HepG2 (cell line): ENCODE data around the gene MYO9A. TPM values are rescaled to one million over a fixed set of nuclear protein-coding genes. Genes with fewer than 3 reads are reported as not detected.

Experiments used
- ATAC-seq: fragments of 200-7000 bp; cut with Tn5 transposase; 3 replicates; pipeline ENCODE4 v1.9.1; 2020; ENCODE audit warnings: mild to moderate bottlenecking, moderate library complexity
- BruUV-seq: library from RNA; stranded (reverse); fragments of 400-500 nt; replicated peaks from 2 replicates; lab custom pipeline; 2021; lab: Mats Ljungman, UMichigan
- CTCF ChIA-PET: fragments of 300-600 bp; formaldehyde crosslinking; extraction: SDS; loops from one replicate; lab custom pipeline; 2021; ENCODE audit warnings: low total read pairs, inconsistent platforms, low intra/inter-chr PET ratio; lab: Yijun Ruan, JAX
- POLR2A ChIA-PET: fragments of 350-600 bp; sonication (Branson Sonifier 250); formaldehyde crosslinking; loops from one replicate; lab custom pipeline; 2020; ENCODE audit warnings: antibody characterized with exemption, inconsistent platforms; lab: Yijun Ruan, JAX
- DNase-seq: peaks from one replicate; pipeline ENCODE4 v3.0.0-alpha.2; 2015; ENCODE audit warnings: low spot score
- FAIRE-seq: peaks from 3 replicates; lab custom pipeline; 2011; peaks lifted over from hg19 to GRCh38; lab: Jason Lieb, UNC
- H2AFZ ChIP-seq: one replicate; pipeline ENCODE4 v1.6.1; 2011; ENCODE audit warnings: low read length, inconsistent platforms
- H3K27ac ChIP-seq: fragments of 300-600 bp; 3 replicates; pipeline ENCODE4 v1.8.0; 2011; ENCODE audit warnings: mixed run types, mild to moderate bottlenecking, mixed read lengths, low read length, inconsistent platforms; ENCODE audit not compliant: insufficient read depth; ENCODE audit errors: extremely low read length
- H3K27me3 ChIP-seq, 2 experiments: fragments of 200-600 bp in 1 of 2; 2 replicates in 1 of 2; 3 replicates in 1 of 2; pipeline versions ENCODE4 v1.6.0 to v1.8.0; 2011; ENCODE audit warnings: low read length in 2 of 2, mild to moderate bottlenecking in 2 of 2, moderate library complexity in 2 of 2, inconsistent platforms in 1 of 2; ENCODE audit not compliant: insufficient read depth in 2 of 2, control insufficient read depth in 1 of 2
- H3K36me3 ChIP-seq, 2 experiments: fragments of 200-600 bp in 1 of 2; replicated peaks in 1 of 2; 2 replicates in 1 of 2; 3 replicates in 1 of 2; pipeline versions ENCODE4 v1.5.1 to v1.8.0; 2011; ENCODE audit warnings: low read length in 2 of 2, inconsistent platforms in 1 of 2; ENCODE audit not compliant: insufficient read depth in 2 of 2, control insufficient read depth in 1 of 2
- H3K4me1 ChIP-seq: 2 replicates; pipeline ENCODE4 v1.5.1; 2012; ENCODE audit warnings: low read length, inconsistent platforms; ENCODE audit not compliant: insufficient read depth
- H3K4me2 ChIP-seq: 2 replicates; pipeline ENCODE4 v1.6.0; 2011; ENCODE audit warnings: low read depth, low read length, inconsistent platforms
- H3K4me3 ChIP-seq, 3 experiments: fragments of 200-600 bp in 1 of 3; sonication (generic), shearing (Covaris generic) in 1 of 3; replicated peaks in 1 of 3; 2 replicates each; pipeline ENCODE4 v1.5.1; 2011 to 2016; ENCODE audit warnings: low read length in 3 of 3, inconsistent platforms in 2 of 3, low read depth in 2 of 3, mild to moderate bottlenecking in 2 of 3, control low read depth in 1 of 3, mixed read lengths in 1 of 3; ENCODE audit not compliant: insufficient read depth in 1 of 3
- H3K79me2 ChIP-seq: one replicate; pipeline ENCODE4 v1.6.1; 2011; ENCODE audit warnings: low read length, inconsistent platforms; ENCODE audit not compliant: insufficient read depth
- H3K9ac ChIP-seq: 2 replicates; pipeline ENCODE4 v1.6.0; 2011; ENCODE audit warnings: mild to moderate bottlenecking, low read depth, low read length, inconsistent platforms; ENCODE audit not compliant: insufficient read depth
- H3K9me3 ChIP-seq: 2 replicates; pipeline ENCODE4 v1.5.1; 2012; ENCODE audit warnings: mild to moderate bottlenecking, low read length
- H4K20me1 ChIP-seq: 2 replicates; pipeline ENCODE4 v1.6.0; 2011; ENCODE audit warnings: inconsistent platforms, mild to moderate bottlenecking, low read length, moderate library complexity; ENCODE audit not compliant: insufficient read depth
- DR1 ChIP-seq: sonication (generic); formaldehyde crosslinking; IDR thresholded peaks from 2 replicates; pipeline ENCODE4 v1.8.0; 2021; ENCODE audit warnings: mild to moderate bottlenecking, missing genetic modification reagents, inconsistent platforms
- GATA4 ChIP-seq: sonication (generic); IDR thresholded peaks from 2 replicates; pipeline ENCODE4 v1.6.1; 2016; ENCODE audit warnings: antibody characterized with exemption, low read depth, borderline replicate concordance
- GZF1 ChIP-seq: sonication (generic); formaldehyde crosslinking; IDR thresholded peaks from 2 replicates; pipeline ENCODE4 v1.5.1; 2020; ENCODE audit warnings: mild to moderate bottlenecking, missing genetic modification reagents
- MYC ChIP-seq: sonication (generic); formaldehyde crosslinking; IDR thresholded peaks from 2 replicates; pipeline ENCODE4 v1.9.0; 2021; ENCODE audit warnings: missing genetic modification reagents, borderline replicate concordance
- POLR2G ChIP-seq: fragments of 200-400 bp; formaldehyde crosslinking; IDR thresholded peaks from 2 replicates; pipeline ENCODE4 v1.6.1; 2018; ENCODE audit warnings: mild to moderate bottlenecking, low read depth, low read length, moderate library complexity
- SALL1 ChIP-seq: sonication (generic); formaldehyde crosslinking; IDR thresholded peaks from 2 replicates; pipeline ENCODE4 v1.8.0; 2022; ENCODE audit warnings: mild to moderate bottlenecking, missing genetic modification reagents
- ZBTB3 ChIP-seq: sonication (generic); formaldehyde crosslinking; IDR thresholded peaks from 2 replicates; pipeline ENCODE4 v1.4.0; 2020; ENCODE audit warnings: low read depth, mild to moderate bottlenecking, moderate library complexity, missing genetic modification reagents, borderline replicate concordance
- ZBTB8A ChIP-seq: sonication (generic); formaldehyde crosslinking; IDR thresholded peaks from 2 replicates; pipeline ENCODE4 v1.4.0; 2020; ENCODE audit warnings: mild to moderate bottlenecking, low read depth, missing genetic modification reagents, borderline replicate concordance
- ZNF234 ChIP-seq: sonication (generic); formaldehyde crosslinking; conservative IDR thresholded peaks from 2 replicates; pipeline ENCODE4 v1.5.1; 2020; ENCODE audit warnings: mild to moderate bottlenecking, missing genetic modification reagents
- ZNF33A ChIP-seq: sonication (generic); formaldehyde crosslinking; IDR thresholded peaks from 2 replicates; pipeline ENCODE4 v1.5.1; 2020; ENCODE audit warnings: missing genetic modification reagents, mild to moderate bottlenecking, moderate library complexity, borderline replicate concordance
- ZNF34 ChIP-seq: sonication (generic); formaldehyde crosslinking; IDR thresholded peaks from 2 replicates; pipeline ENCODE4 v1.4.0; 2020; ENCODE audit warnings: mild to moderate bottlenecking, missing genetic modification reagents, borderline replicate concordance
- ZNF460 ChIP-seq: sonication (generic); formaldehyde crosslinking; IDR thresholded peaks from 2 replicates; pipeline ENCODE4 v1.5.1; 2020; ENCODE audit warnings: missing genetic modification reagents, mild to moderate bottlenecking, borderline replicate concordance
- ZNF7 ChIP-seq: IDR thresholded peaks from 2 replicates; pipeline ENCODE4 v1.6.1; 2016; ENCODE audit warnings: missing biosample characterization, missing genetic modification reagents
- ZSCAN12 ChIP-seq: sonication (generic); formaldehyde crosslinking; IDR thresholded peaks from 2 replicates; pipeline ENCODE4 v1.9.0; 2021; ENCODE audit warnings: mild to moderate bottlenecking, missing genetic modification reagents
- ZSCAN20 ChIP-seq: sonication (generic); formaldehyde crosslinking; IDR thresholded peaks from 2 replicates; pipeline ENCODE4 v1.4.0; 2020; ENCODE audit warnings: missing genetic modification reagents, mild to moderate bottlenecking, borderline replicate concordance
- ZZZ3 ChIP-seq: sonication (generic); formaldehyde crosslinking; IDR thresholded peaks from 2 replicates; pipeline ENCODE4 v1.4.0; 2020; ENCODE audit warnings: missing genetic modification reagents, mild to moderate bottlenecking, borderline replicate concordance
- WGBS: methylation state at CpG from one replicate; pipeline ENCODE4 v1.1.6; 2017; ENCODE audit warnings: low lambda C conversion rate; 5-methylcytosine and 5-hydroxymethylcytosine counted together
- in situ Hi-C: cut with HindIII; loops from 2 replicates; pipeline ENCODE4 v1.10.0; 2017; ENCODE audit warnings: low pct_unique_long_range_greater_than_20kb; ENCODE audit not compliant: extremely low pct_ligation_motif_present
- intact Hi-C: fragments of 100-400 bp; cut with micrococcal nuclease; formaldehyde crosslinking; loops from one replicate; pipeline ENCODE4 v1.10.0; 2022; ENCODE audit not compliant: unreplicated experiment
- polyA plus RNA-seq, 8 experiments: library from polyadenylated mRNA; depleted of rRNA in 3 of 8; stranded (reverse) in 7 of 8; unstranded in 1 of 8; fragments of >200 nt; fragmentation: Illumina TruSeq in 4 of 8; extraction: Trizol in 4 of 8; gene quantifications; 2 replicates each; pipeline versions ENCODE4 v1.2.1 to v1.2.3, GENCODE V29; 2011 to 2016; ENCODE audit warnings: low read depth in 4 of 8, missing spikeins in 1 of 8, mixed read lengths in 1 of 8; ENCODE audit not compliant: insufficient read depth in 1 of 8
- total RNA-seq, 5 experiments: library from RNA; depleted of rRNA; stranded (reverse); fragments of >200 nt; fragmentation: Illumina TruSeq; extraction: Trizol; gene quantifications; 2 replicates each; pipeline ENCODE4 v1.2.3, GENCODE V29; 2016; ENCODE audit warnings: low read depth in 1 of 5
- TF ChIP-seq, protein P1 (sequence below): sonication (generic); formaldehyde crosslinking; IDR thresholded peaks from 2 replicates; pipeline ENCODE4 v1.8.0; 2022; ENCODE audit warnings: mild to moderate bottlenecking, missing genetic modification reagents
- TF ChIP-seq, protein P2 (sequence below): IDR thresholded peaks from 2 replicates; pipeline ENCODE4 v1.6.1; 2016; ENCODE audit warnings: mild to moderate bottlenecking

MYO9A gene
- total and polyA plus RNA-seq, 2 of the 13 experiments (the other 11 are each of a cell fraction or from before 2014, with no cell fraction given), result 4.8 to 15.3 TPM

DNA sequence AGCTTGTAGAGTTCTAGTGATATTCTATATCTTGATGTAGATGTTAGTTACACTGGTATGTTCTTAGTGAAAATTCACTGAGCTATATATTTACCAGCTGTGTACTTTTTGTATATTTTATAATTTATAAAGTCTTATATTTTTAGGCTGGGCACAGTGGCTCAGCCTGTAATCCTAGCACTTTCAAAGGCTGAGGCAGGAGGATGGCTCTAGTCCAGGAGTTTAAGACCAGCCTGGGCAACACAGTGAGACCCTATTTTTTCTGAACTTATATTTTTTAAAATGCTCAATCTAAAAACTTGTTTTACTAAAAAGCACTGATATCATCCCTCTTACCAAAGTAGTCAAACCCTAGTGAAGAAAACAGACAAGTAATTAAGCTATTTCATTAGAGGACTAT, 5.1 kb downstream of the MYO9A start:
- H3K27me3 ChIP-seq, result no peaks in the 10 kb centered on the region
- no peak for FAIRE-seq
- no peaks in the 10 kb centered on the region for H3K9me3 ChIP-seq
- H4K20me1 ChIP-seq, result peaks cover 8% of the 10 kb centered on the region; the same call in 1 of the 2 replicates
- H3K4me3 ChIP-seq, result no peak overlapping the region
- H3K27ac ChIP-seq, result no peak overlapping the region
- CTCF ChIA-PET, result no interaction called here
- H2AFZ ChIP-seq, result no peak overlapping the region
- no peak overlapping the region for H3K4me2 ChIP-seq
- no peak for ATAC-seq
- peaks cover 13% of the 10 kb centered on the region for H3K79me2 ChIP-seq
- peaks cover 23% of the 10 kb centered on the region for H3K4me1 ChIP-seq
- TF ChIP-seq ZNF234, result no peak
- TF ChIP-seq GATA4, result no peak
- no peak for TF ChIP-seq GZF1
- no peak for TF ChIP-seq ZSCAN20 (CRISPR knock-in tag)
- no peak for TF ChIP-seq ZNF7 (CRISPR knock-in tag)
- TF ChIP-seq ZSCAN12 (CRISPR knock-in tag), result no peak
- no peak for TF ChIP-seq ZZZ3
- TF ChIP-seq, all 625 proteins: peak for 0
- no peak overlapping the region for H3K9ac ChIP-seq
- intact Hi-C loops, result no loop called here
- in situ Hi-C loops, result no loop called here
- H3K36me3 ChIP-seq, result no peaks in the 10 kb centered on the region
- BruUV-seq, result no TSS peak
- POLR2A ChIA-PET, result no interaction called here
- DNase-seq, result no peak

DNA sequence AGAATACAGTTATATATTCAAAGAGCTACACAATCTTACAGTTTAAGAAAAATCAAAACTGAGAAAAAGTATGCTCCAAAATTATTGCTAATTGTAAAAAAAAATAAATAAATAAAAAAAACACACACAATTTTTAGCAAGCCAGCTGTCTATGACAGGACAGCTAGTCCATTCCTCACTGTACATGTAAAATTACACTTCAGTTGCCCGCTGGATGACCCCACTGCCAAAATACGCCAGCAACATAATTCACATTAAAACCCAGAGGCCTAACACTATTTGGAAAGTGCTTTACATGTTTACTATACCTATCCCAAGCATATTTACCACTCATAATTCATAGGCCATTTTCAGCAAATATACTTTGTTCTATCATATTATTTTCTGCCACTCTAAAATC, 5.8 kb downstream of the MYO9A start:
- Histone ChIP-seq H3K4me1 (peaks cover 23% of the 10 kb centered on the region), H4K20me1 (peaks cover 8% of the 10 kb centered on the region; the same call in 1 of the 2 replicates), H3K4me2 (no peak overlapping the region), H3K4me3 (no peak overlapping the region), H3K9ac (no peak overlapping the region), H3K36me3 (no peaks in the 10 kb centered on the region), H3K27ac (no peak overlapping the region), H2AFZ (no peak overlapping the region), H3K9me3 (no peaks in the 10 kb centered on the region), H3K79me2 (peaks cover 13% of the 10 kb centered on the region), H3K27me3 (no peaks in the 10 kb centered on the region)
- ATAC-seq (no peak), DNase-seq (no peak), FAIRE-seq (no peak)
- intact Hi-C loops, result no loop called here
- BruUV-seq, result no TSS peak
- CTCF ChIA-PET, result no interaction called here
- in situ Hi-C loops, result no loop called here
- POLR2A ChIA-PET, result no interaction called here
- 91% methylated on average over 2 of the region's 2 CpGs for WGBS
- TF ChIP-seq SALL1, result no peak
- TF ChIP-seq ZNF460 (CRISPR knock-in tag), result no peak
- TF ChIP-seq, protein P1, sequence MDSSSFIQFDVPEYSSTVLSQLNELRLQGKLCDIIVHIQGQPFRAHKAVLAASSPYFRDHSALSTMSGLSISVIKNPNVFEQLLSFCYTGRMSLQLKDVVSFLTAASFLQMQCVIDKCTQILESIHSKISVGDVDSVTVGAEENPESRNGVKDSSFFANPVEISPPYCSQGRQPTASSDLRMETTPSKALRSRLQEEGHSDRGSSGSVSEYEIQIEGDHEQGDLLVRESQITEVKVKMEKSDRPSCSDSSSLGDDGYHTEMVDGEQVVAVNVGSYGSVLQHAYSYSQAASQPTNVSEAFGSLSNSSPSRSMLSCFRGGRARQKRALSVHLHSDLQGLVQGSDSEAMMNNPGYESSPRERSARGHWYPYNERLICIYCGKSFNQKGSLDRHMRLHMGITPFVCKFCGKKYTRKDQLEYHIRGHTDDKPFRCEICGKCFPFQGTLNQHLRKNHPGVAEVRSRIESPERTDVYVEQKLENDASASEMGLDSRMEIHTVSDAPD (CRISPR knock-in tag), result no peak
- no peak for TF ChIP-seq MYC
- TF ChIP-seq ZNF33A (CRISPR knock-in tag), result no peak
- no peak for TF ChIP-seq ZBTB8A (CRISPR knock-in tag)
- TF ChIP-seq ZNF34 (CRISPR knock-in tag), result no peak
- no peak for TF ChIP-seq POLR2G
- TF ChIP-seq, protein P2, sequence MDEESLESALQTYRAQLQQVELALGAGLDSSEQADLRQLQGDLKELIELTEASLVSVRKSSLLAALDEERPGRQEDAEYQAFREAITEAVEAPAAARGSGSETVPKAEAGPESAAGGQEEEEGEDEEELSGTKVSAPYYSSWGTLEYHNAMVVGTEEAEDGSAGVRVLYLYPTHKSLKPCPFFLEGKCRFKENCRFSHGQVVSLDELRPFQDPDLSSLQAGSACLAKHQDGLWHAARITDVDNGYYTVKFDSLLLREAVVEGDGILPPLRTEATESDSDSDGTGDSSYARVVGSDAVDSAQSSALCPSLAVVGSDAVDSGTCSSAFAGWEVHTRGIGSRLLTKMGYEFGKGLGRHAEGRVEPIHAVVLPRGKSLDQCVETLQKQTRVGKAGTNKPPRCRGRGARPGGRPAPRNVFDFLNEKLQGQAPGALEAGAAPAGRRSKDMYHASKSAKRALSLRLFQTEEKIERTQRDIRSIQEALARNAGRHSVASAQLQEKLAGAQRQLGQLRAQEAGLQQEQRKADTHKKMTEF (CRISPR knock-in tag), result no peak
- TF ChIP-seq ZBTB3, result no peak
- TF ChIP-seq DR1 (CRISPR knock-in tag), result no peak
